ENCODE measurements around the gene DENND2A. TPM values are rescaled to one million over a fixed set of nuclear protein-coding genes. Genes with fewer than 3 reads are reported as not detected.
"Not testable (repeated sequence)": the region's sequence is repeated elsewhere in the genome, so short reads cannot be mapped to it uniquely, and the experiment has no call there.

Gene DENND2A
- total RNA-seq, 1 donor from 2014 or later, result 24.9 TPM

- no peak for DNase-seq
Measured at GRCh38 chr7:140673774-140674155, 33.2 kb upstream of the DENND2A start.

- DNase-seq, result no peak
Measured at GRCh38 chr7:140673063-140673773, 32.6 kb upstream of the DENND2A start.

GRCh38 chr7:140672382-140673062, 31.9 kb upstream of the DENND2A start, which contains the start of gene ADCK2:
TSS of gene ADCK2 (plus strand) at chr7:140672945. CDS start at chr7:140673331, 386 bp downstream.
- DNase-seq, result no peak

GRCh38 chr7:140671966-140672365, 31.4 kb upstream of the DENND2A start:
- DNase-seq, result no peak

GRCh38 chr7:140670343-140670935, 29.8 kb upstream of the DENND2A start:
- DNase-seq, result no peak

GRCh38 chr7:140669862-140670261, 29.2 kb upstream of the DENND2A start:
- not testable (repeated sequence) for DNase-seq

GRCh38 chr7:140669352-140669751, 28.7 kb upstream of the DENND2A start:
- DNase-seq, result no peak

- no peak for DNase-seq
Measured at GRCh38 chr7:140668641-140669040, 28.0 kb upstream of the DENND2A start.

GRCh38 chr7:140667476-140667875, 26.9 kb upstream of the DENND2A start:
- DNase-seq, result no peak

- not testable (repeated sequence) for DNase-seq
Measured at GRCh38 chr7:140662938-140663337, 22.3 kb upstream of the DENND2A start.

- DNase-seq, result no peak
Measured at GRCh38 chr7:140661124-140661523, 20.5 kb upstream of the DENND2A start.

- peak; percentile 52 for DNase-seq
Measured at GRCh38 chr7:140659856-140660255, 19.2 kb upstream of the DENND2A start.

- no peak for DNase-seq
Measured at GRCh38 chr7:140657891-140658290, 17.3 kb upstream of the DENND2A start.

GRCh38 chr7:140656548-140657515, 16.2 kb upstream of the DENND2A start:
- no peak for DNase-seq

- DNase-seq, result no peak
Measured at GRCh38 chr7:140655511-140656408, 15.1 kb upstream of the DENND2A start.

GRCh38 chr7:140654661-140655060, 14.0 kb upstream of the DENND2A start:
- no peak for DNase-seq

- no peak for DNase-seq
Measured at GRCh38 chr7:140654109-140654387, 13.4 kb upstream of the DENND2A start.

GRCh38 chr7:140653319-140654108, 12.9 kb upstream of the DENND2A start:
- DNase-seq, result peak; percentile 92

GRCh38 chr7:140650367-140650766, 9.8 kb upstream of the DENND2A start:
- no peak for DNase-seq

GRCh38 chr7:140649556-140650205, 9.1 kb upstream of the DENND2A start:
- DNase-seq, result no peak
